Activated CD8-positive, alpha-beta memory T cell treated with anti-CD3 and anti-CD28 coated beads, Interleukin-2, amount 10 ng/mL, durations not matched to agents 7 days and 5 days (primary cell): ENCODE results near the gene ARHGEF10L. TPM values are rescaled to one million over a fixed set of nuclear protein-coding genes. Genes with fewer than 3 reads are reported as not detected.

Experiments
- ATAC-seq: fragments of 150-1000 bp; cut with Tn5 transposase; one replicate; pipeline ENCODE4 v1.10.0; 2021; ENCODE audit warnings: moderate library complexity
- CTCF ChIA-PET: fragments of 350-600 bp; sonication (Branson Sonifier 250); formaldehyde crosslinking; loops from one replicate; lab custom pipeline; 2021; ENCODE audit warnings: antibody characterized with exemption; lab: Charles Lee
- DNase-seq: peaks from one replicate; pipeline ENCODE4 v3.0.0-alpha.2; 2020
- H3K27ac Mint-ChIP-seq: one replicate; pipeline ENCODE4 v1.8.0; 2021; ENCODE audit warnings: mild to moderate bottlenecking, mixed read lengths
- H3K27me3 Mint-ChIP-seq: one replicate; pipeline ENCODE4 v1.8.0; 2021; ENCODE audit warnings: mixed read lengths
- H3K36me3 Mint-ChIP-seq: one replicate; pipeline ENCODE4 v1.8.0; 2021; ENCODE audit warnings: mild to moderate bottlenecking, mixed read lengths
- H3K4me1 Mint-ChIP-seq: one replicate; pipeline ENCODE4 v1.8.0; 2021; ENCODE audit warnings: mixed read lengths
- H3K4me3 Mint-ChIP-seq: one replicate; pipeline ENCODE4 v1.8.0; 2021; ENCODE audit warnings: mild to moderate bottlenecking, moderate library complexity, mixed read lengths
- H3K9me3 Mint-ChIP-seq: one replicate; pipeline ENCODE4 v1.8.0; 2022; ENCODE audit warnings: low read depth, mixed read lengths
- total RNA-seq, 2 experiments: library from RNA; stranded (reverse); gene quantifications; one replicate each; pipeline ENCODE4 v1.2.3, GENCODE V29; 2021

ARHGEF10L gene
- total RNA-seq, 2 experiments from 2014 or later, result not detected

DNA sequence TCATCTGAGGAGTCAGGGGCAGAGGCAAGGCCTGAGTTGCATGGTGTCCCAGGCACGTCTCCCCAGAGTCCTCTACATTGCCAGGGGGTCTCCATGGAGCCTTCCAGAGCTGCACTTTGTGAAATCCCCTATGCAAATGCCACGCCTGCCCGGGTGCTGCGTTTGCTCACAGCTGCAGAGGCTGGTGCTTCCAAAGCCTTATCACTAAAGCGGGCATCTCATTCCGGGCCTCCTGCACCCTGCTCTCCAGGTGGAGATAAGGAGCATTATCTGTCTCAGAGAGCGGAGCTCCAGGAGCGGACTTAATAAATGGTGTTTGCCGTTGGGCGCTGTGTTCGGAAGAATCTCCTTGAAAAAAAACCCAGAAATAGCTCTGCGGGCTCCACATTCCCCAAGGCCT, 189.8 kb downstream of the ARHGEF10L start:
- CTCF ChIA-PET, result interaction anchor here (0.6 kb wide), 1 partner anchor 570 kb away, joined by 3 read pairs; no protein-coding TSS in a partner anchor
- Mint-ChIP-seq H3K36me3 (no peaks in the 10 kb centered on the region), H3K9me3 (no peaks in the 10 kb centered on the region), H3K4me3 (no peak overlapping the region), H3K27me3 (no peaks in the 10 kb centered on the region), H3K4me1 (no peaks in the 10 kb centered on the region), H3K27ac (no peak overlapping the region)
- DNase-seq, result no peak
- no peak for ATAC-seq

DNA sequence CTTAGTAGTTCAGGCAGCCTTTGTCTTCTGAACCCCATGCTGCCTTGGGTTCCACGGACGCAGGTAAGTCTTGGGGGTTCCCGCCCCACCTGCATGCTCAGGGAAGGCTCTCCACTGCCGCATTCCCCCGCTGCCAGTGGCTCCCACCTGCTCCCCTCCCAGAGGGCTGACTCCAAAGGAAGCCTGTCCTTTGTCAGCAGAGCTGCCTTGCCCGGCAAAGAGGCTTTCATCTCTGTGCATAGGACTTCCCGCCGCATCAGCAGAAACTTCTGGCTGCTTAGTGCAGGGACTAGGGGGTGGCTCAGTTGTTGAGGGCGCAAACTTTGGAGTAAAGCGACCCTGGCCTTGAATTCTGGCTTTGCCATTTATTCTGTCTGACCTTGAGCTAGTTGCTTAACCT, 190.4 kb downstream of the ARHGEF10L start:
- no peaks in the 10 kb centered on the region for H3K27me3 Mint-ChIP-seq
- no peak overlapping the region for H3K27ac Mint-ChIP-seq
- H3K36me3 Mint-ChIP-seq, result no peaks in the 10 kb centered on the region
- ATAC-seq (no peak), DNase-seq (no peak)
- no peaks in the 10 kb centered on the region for H3K4me1 Mint-ChIP-seq
- CTCF ChIA-PET, result interaction anchor here (0.6 kb wide), 1 partner anchor 569 kb away, joined by 3 read pairs; no protein-coding TSS in a partner anchor
- H3K9me3 Mint-ChIP-seq, result no peaks in the 10 kb centered on the region
- no peak overlapping the region for H3K4me3 Mint-ChIP-seq

DNA sequence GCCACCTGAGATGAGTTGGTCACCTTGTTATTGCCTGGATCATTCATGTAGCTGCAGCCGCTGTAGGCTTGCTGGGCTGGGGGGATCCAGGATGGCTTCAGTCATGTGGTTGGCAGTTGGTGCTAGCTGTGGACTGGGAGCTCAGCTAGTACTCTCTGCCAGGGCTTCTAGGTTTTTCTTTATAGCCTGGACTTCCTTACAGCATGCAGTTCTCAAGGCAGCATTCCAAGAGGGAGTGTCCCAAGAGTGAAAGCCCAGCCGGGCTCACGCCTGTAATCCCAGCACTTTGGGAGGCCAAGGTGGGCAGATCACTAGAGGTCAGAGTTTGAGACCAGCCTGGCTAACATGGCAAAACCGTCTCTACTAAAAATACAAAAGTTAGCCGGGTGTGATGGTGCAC, 192.0 kb downstream of the ARHGEF10L start:
- Mint-ChIP-seq H3K36me3 (no peaks in the 10 kb centered on the region), H3K27ac (no peak overlapping the region), H3K27me3 (no peaks in the 10 kb centered on the region), H3K9me3 (no peaks in the 10 kb centered on the region), H3K4me3 (no peak overlapping the region), H3K4me1 (no peaks in the 10 kb centered on the region)
- CTCF ChIA-PET, result no interaction called here
- no peak for DNase-seq
- ATAC-seq, result no peak

DNA sequence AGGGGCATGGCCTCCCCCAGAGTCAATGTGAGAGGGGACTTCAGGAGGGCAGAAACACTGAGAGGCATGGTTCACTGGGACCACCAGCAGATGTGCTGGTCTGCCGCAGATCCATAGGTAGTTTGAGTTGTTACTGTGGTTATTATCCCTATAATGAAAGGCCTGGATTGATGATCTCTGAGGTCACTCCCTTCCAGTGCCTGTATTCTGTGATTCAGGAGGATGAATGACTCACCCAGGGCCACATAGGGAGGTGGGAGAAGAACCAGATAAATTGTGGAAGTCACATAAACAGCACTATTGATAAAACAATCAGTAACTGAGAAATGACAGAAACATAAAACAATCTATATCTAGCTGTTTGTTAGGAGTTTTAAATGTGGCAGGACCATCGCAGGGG, 193.0 kb downstream of the ARHGEF10L start:
- no peak overlapping the region for H3K27ac Mint-ChIP-seq
- no peaks in the 10 kb centered on the region for H3K27me3 Mint-ChIP-seq
- H3K9me3 Mint-ChIP-seq, result no peaks in the 10 kb centered on the region
- DNase-seq (no peak), ATAC-seq (no peak)
- no peaks in the 10 kb centered on the region for H3K36me3 Mint-ChIP-seq
- no peak overlapping the region for H3K4me3 Mint-ChIP-seq
- no peaks in the 10 kb centered on the region for H3K4me1 Mint-ChIP-seq
- CTCF ChIA-PET, result no interaction called here

DNA sequence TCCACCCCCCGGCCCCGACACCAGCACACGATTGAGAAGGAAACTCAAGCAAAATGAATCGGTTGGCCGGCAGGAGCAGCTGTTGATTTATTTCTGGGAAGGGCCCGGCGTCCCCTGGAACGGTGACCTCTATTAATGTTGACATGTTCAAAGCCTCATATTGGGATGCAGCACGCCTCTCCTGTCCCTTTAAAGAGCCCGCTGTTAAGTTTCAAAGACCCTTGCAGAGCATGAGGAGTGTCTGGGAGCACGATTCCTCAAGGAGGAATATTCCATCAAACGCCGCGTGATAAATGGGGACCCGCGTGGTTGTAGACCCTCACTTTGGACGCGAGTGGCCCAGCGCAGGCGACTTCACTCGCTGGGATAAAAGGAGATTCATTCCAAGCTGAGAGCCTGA, 194.2 kb downstream of the ARHGEF10L start:
- no peak for DNase-seq
- CTCF ChIA-PET, result no interaction called here
- H3K4me3 Mint-ChIP-seq, result no peak overlapping the region
- H3K9me3 Mint-ChIP-seq, result no peaks in the 10 kb centered on the region
- H3K4me1 Mint-ChIP-seq, result no peaks in the 10 kb centered on the region
- no peak for ATAC-seq
- H3K36me3 Mint-ChIP-seq, result no peaks in the 10 kb centered on the region
- no peaks in the 10 kb centered on the region for H3K27me3 Mint-ChIP-seq
- no peak overlapping the region for H3K27ac Mint-ChIP-seq

DNA sequence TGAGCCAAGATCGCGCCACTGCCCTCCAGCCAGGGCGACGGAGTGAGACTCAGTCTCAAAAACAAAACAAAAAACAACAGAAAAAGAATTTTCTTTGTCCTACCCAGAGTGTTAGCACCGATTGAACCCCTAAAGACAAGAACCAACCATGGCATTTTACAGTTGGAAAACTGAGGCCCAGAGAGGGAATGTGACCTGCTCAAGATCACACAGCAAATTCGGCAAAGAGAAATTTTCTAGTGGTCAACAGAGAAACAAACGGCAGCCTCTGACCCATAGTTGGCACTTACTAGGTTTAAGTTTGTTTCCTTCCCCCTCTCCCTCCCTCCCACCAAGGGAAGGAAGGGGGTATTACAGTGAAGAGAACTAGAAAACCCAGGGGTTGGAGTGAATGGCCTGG, 195.1 kb downstream of the ARHGEF10L start:
- no peaks in the 10 kb centered on the region for H3K36me3 Mint-ChIP-seq
- ATAC-seq, result no peak
- no peaks in the 10 kb centered on the region for H3K27me3 Mint-ChIP-seq
- no peak overlapping the region for H3K4me3 Mint-ChIP-seq
- no peaks in the 10 kb centered on the region for H3K4me1 Mint-ChIP-seq
- H3K9me3 Mint-ChIP-seq, result no peaks in the 10 kb centered on the region
- H3K27ac Mint-ChIP-seq, result no peak overlapping the region
- DNase-seq, result no peak
- CTCF ChIA-PET, result no interaction called here

DNA sequence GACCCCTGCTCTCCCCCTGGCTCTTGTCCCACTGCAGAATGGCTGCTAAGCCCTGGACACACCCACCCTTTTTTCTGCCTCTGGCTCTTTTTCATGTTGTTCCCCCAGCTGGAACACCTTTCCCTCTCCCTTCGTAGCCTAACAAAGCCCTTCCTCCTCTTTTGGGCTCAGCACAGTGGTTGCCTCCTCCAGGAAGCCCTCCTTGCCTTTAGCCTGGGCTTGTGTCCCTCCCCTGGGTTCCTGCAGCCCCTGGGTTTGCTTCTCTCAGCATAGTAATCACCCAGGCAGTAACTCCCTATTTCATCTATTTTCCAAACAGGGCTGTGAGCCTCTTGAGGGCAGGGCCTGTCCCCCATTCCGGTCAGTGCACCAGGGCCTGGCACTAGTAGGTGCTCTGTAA, 195.8 kb downstream of the ARHGEF10L start:
- Mint-ChIP-seq H3K9me3 (no peaks in the 10 kb centered on the region), H3K27ac (no peak overlapping the region), H3K27me3 (no peaks in the 10 kb centered on the region), H3K4me3 (no peak overlapping the region), H3K4me1 (no peaks in the 10 kb centered on the region), H3K36me3 (no peaks in the 10 kb centered on the region)
- CTCF ChIA-PET, result no interaction called here
- ATAC-seq (no peak), DNase-seq (no peak)

DNA sequence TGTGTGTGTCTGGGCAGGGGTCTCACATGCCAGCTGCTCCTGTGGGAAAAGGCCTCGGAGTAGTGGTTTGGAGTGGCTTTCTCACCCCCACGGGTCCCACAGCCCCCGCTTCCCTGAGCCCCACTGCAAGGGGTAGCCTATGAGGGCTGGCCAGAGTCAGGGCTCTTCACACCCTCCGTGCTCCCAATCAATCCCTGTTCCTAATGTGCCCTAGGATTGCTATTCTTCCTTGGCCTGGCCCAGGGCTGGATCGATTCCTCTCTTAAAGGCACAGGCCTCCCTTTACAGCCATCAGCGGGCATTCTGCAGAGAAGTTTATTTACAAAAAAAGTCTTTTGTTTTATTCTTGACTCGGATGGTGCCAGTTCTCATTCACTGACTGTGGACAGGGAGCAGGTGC, 196.3 kb downstream of the ARHGEF10L start:
- Mint-ChIP-seq H3K36me3 (no peaks in the 10 kb centered on the region), H3K4me1 (no peaks in the 10 kb centered on the region), H3K4me3 (no peak overlapping the region), H3K27ac (no peak overlapping the region), H3K27me3 (no peaks in the 10 kb centered on the region), H3K9me3 (no peaks in the 10 kb centered on the region)
- no peak for ATAC-seq
- no peak for DNase-seq
- CTCF ChIA-PET, result no interaction called here

DNA sequence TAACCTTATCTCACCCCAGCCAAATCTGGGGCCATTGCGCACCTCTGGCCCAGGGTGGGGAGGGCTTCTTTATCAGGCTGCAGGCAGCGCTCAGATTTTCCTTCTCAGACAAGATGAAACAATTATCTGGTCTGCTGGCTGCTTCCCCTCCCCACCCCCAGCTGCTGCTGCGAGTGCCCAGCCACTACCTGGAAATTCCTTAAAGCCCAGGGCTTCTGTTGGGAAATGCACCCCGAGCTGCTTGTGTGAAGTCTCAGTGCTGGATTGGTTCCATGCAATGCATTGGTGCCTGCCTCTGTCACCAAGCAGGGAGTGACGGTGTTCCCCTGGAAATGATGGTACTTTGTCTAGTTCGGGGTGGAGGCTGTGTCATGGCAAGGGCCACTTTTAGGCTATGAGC, 197.1 kb downstream of the ARHGEF10L start:
- Mint-ChIP-seq H3K4me1 (no peaks in the 10 kb centered on the region), H3K36me3 (no peaks in the 10 kb centered on the region), H3K9me3 (no peaks in the 10 kb centered on the region), H3K27me3 (peaks cover under 1% of the 10 kb centered on the region), H3K4me3 (no peak overlapping the region), H3K27ac (no peak overlapping the region)
- DNase-seq (no peak), ATAC-seq (no peak)
- CTCF ChIA-PET, result no interaction called here

DNA sequence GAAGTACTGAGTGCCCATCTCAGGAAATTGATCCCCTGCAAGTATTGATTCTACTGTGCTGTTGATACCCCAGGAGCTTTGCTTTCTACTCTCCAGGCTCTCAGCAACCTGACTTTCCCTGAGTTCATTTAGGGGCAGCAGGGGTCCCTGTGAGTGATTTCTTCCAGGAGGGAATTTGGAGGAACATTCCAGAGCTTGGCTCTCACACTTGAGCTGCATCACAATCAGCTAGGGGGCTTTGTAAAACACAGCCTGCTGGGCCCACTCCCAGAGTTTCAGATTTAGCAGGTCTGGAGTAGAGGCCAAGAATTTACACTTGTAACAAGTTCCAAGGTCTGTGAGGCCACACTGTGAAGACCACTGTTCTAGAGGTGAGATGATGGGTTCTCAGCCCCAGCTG, 199.6 kb downstream of the ARHGEF10L start:
- no peaks in the 10 kb centered on the region for H3K36me3 Mint-ChIP-seq
- no peak overlapping the region for H3K4me3 Mint-ChIP-seq
- ATAC-seq (no peak), DNase-seq (no peak)
- peaks cover 9% of the 10 kb centered on the region for H3K27me3 Mint-ChIP-seq
- CTCF ChIA-PET, result no interaction called here
- no peaks in the 10 kb centered on the region for H3K9me3 Mint-ChIP-seq
- no peaks in the 10 kb centered on the region for H3K4me1 Mint-ChIP-seq
- no peak overlapping the region for H3K27ac Mint-ChIP-seq

DNA sequence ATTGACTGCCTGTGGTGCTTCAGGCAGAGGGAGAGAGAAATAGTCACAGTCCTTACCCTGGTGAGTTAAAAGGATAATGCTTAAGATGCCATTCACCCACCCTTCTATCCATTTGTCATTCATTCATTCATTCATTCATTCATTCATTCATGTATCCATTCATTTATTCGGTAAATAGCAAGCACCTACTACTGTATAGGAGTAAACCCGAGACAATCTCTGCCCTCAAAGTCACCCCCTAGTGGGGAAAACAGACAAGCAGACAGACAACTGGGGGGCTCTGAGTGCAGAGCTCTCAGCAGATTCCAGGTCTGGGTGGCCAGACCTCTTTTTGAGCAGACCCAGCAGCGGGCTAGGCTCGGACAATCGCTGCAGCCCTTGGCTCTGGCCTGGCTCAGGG, 201.6 kb downstream of the ARHGEF10L start:
- Mint-ChIP-seq H3K36me3 (no peaks in the 10 kb centered on the region), H3K9me3 (no peaks in the 10 kb centered on the region), H3K4me1 (no peaks in the 10 kb centered on the region), H3K4me3 (no peak overlapping the region), H3K27ac (no peak overlapping the region), H3K27me3 (peaks cover 9% of the 10 kb centered on the region)
- no peak for ATAC-seq
- CTCF ChIA-PET, result no interaction called here
- DNase-seq, result no peak

DNA sequence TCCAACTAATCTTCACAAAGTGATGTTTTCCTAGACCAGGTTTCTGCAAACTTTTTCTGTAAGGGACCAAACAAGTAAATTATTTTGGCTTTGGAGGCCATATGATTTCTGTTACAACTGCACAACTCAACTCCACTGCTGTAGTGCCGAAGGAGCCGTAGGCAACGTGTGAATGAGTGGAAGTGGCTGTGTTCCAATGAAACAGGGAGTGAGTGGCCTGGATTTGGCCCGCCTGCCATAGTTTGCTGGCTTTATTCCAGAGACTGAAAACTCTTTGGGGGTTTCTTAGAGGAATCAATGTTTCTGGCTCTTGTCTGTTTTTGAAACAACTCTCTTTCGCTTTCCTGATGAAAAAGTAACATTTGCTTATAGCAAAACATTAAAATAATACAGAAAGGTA, 203.1 kb downstream of the ARHGEF10L start:
- Mint-ChIP-seq H3K9me3 (no peaks in the 10 kb centered on the region), H3K27ac (no peak overlapping the region), H3K4me3 (no peak overlapping the region), H3K36me3 (no peaks in the 10 kb centered on the region), H3K27me3 (peaks cover 9% of the 10 kb centered on the region), H3K4me1 (no peaks in the 10 kb centered on the region)
- no peak for DNase-seq
- CTCF ChIA-PET, result no interaction called here
- ATAC-seq, result no peak

DNA sequence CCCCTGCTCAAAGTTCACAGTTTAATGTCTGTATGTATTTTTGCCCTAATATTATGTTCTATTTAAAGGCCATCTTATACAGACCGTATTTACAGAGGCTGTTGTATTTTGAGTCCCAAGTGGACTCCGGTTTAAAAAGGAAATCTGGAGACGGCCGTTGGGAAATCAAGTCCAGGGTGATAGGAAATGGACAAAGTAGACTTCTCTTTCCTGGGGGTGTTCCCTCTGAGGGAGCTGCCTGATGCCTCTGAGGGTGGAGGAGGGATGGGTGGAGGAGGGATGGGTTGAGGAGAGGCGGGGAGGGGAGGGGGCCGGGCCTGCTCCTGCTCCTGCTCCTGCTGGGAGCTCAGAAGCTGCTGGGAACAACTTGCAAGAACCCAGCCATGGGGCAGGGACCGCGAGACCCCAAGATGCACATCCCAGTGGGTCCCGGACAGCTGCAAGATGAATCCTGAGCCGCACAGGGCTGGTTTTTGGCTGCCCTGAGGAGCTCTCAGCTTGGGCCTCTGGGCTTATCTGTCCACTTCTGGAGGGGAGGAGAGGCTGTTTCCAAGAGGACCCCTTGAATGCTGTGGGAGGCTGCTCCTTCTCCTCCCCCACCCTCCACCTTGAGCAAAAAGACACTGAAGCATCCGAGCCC, 203.6 kb downstream of the ARHGEF10L start:
- Mint-ChIP-seq H3K27me3 (peaks cover 9% of the 10 kb centered on the region), H3K4me3 (no peak overlapping the region), H3K4me1 (no peaks in the 10 kb centered on the region), H3K27ac (no peak overlapping the region), H3K9me3 (no peaks in the 10 kb centered on the region), H3K36me3 (no peaks in the 10 kb centered on the region)
- ATAC-seq (no peak), DNase-seq (no peak)
- CTCF ChIA-PET, result no interaction called here

DNA sequence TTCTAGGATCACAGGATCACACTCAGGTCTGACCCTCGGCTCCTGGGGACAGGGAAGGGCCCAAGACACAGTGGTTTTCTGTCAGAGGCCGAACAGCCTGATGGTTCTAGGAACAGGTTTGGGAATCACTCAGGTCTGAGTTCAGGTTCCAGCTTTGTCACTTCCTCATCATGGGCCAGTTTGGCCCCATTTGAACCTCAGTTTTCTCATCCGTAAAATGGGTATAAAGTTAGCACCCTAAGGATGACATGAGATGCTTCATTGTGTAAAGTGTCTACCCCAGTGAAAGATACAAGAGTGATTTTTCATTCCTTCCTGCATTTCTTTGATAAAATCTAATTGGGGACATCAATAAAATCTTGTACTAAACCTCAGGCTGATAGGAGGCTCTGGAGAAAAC, 204.4 kb downstream of the ARHGEF10L start:
- H3K27ac Mint-ChIP-seq, result no peak overlapping the region
- no peak for ATAC-seq
- CTCF ChIA-PET, result no interaction called here
- no peak for DNase-seq
- H3K9me3 Mint-ChIP-seq, result no peaks in the 10 kb centered on the region
- no peaks in the 10 kb centered on the region for H3K4me1 Mint-ChIP-seq
- peaks cover 9% of the 10 kb centered on the region for H3K27me3 Mint-ChIP-seq
- H3K36me3 Mint-ChIP-seq, result no peaks in the 10 kb centered on the region
- no peak overlapping the region for H3K4me3 Mint-ChIP-seq
